ENCODE data around the gene SCAI. TPM values are rescaled to one million over a fixed set of nuclear protein-coding genes. Genes with fewer than 3 reads are reported as not detected.

The SCAI gene
- total and polyA plus RNA-seq, 9 of the 15 experiments (the other 6 are each of a cell fraction or from before 2014, with no cell fraction given): 0.70 to 12.4 (median 4.2) TPM

DNA sequence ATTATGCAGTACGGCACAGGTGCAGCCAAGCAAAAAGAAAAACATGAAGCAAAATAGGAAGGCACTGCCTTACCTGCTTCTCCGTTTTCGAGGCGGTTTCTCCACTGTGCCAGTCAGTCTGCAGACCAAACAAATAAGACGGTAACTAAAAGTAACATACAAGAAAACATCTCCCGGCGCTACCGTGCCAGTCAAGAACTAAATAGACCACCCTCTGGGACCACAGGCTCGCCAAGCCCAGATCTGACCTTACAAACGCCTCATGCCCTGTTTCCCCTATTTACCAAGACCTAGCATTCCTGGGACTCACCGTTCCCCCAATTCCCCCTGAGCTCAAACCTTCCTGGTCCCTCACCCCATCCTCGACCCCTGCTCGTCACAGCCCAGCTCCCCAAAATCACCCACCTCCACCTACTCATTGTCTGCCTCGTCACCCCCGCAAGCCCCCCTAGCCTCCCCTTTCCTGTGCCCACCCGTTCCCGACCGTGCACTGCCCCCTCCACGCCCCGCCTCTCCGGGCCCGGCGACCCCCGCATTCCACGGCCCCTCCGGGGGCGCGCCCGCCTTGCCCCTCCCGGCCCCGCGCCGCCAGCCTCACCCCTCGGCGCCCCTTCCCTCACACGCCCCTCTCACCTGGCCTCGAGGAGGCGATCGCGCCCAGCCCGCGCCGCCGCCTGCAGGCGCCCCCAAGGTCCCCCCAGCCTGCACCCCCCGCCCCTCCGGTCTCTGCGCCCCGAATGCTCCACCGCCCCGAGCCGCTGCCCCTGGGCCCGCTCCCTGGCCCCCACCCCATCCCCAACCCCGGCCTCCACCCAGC is 560 bp downstream of the SCAI start (continued):
- TF ChIP-seq, protein P1, sequence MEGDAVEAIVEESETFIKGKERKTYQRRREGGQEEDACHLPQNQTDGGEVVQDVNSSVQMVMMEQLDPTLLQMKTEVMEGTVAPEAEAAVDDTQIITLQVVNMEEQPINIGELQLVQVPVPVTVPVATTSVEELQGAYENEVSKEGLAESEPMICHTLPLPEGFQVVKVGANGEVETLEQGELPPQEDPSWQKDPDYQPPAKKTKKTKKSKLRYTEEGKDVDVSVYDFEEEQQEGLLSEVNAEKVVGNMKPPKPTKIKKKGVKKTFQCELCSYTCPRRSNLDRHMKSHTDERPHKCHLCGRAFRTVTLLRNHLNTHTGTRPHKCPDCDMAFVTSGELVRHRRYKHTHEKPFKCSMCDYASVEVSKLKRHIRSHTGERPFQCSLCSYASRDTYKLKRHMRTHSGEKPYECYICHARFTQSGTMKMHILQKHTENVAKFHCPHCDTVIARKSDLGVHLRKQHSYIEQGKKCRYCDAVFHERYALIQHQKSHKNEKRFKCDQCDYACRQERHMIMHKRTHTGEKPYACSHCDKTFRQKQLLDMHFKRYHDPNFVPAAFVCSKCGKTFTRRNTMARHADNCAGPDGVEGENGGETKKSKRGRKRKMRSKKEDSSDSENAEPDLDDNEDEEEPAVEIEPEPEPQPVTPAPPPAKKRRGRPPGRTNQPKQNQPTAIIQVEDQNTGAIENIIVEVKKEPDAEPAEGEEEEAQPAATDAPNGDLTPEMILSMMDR (IDR thresholded peaks at IDR 0.05 in 2 of 3, conservative IDR thresholded peaks at IDR 0.05 in 1 of 3; ENCODE audit: insufficient read depth in 2 of 3, low read depth in 1 of 3, low read length in 3 of 3): peak in 1 of 3 experiments; percentile 24; a peak in 1 of 6 replicates
- TF ChIP-seq, protein P2, sequence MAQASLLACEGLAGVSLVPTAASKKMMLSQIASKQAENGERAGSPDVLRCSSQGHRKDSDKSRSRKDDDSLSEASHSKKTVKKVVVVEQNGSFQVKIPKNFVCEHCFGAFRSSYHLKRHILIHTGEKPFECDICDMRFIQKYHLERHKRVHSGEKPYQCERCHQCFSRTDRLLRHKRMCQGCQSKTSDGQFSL (CRISPR knock-in tag; IDR thresholded peaks at IDR 0.05): no peak
- TF ChIP-seq, protein P2 (tag; IDR thresholded peaks at IDR 0.05): no peak
- TF ChIP-seq EGR1 (conservative IDR thresholded peaks at IDR 0.05) (0 out of 2 replicates have a peak, but pooled peaks have one; percentile 13), ZNF316 (IDR thresholded peaks at IDR 0.05) (no peak), SMARCA4 (IDR thresholded peaks at IDR 0.05) (no peak), PHF20 (IDR thresholded peaks at IDR 0.05; ENCODE audit: partially characterized antibody) (no peak), GABPB2 (CRISPR knock-in tag; conservative IDR thresholded peaks at IDR 0.05) (no peak), ATF7 (IDR thresholded peaks at IDR 0.05) (no peak), ZNF707 (CRISPR knock-in tag; conservative IDR thresholded peaks at IDR 0.05) (no peak), EHMT2 (IDR thresholded peaks at IDR 0.05) (no peak), FOXK2 (conservative IDR thresholded peaks at IDR 0.05 in 1 of 2, IDR thresholded peaks at IDR 0.05 in 1 of 2; ENCODE audit: low read depth in 2 of 2) (no peak), MEF2A (IDR thresholded peaks at IDR 0.05; ENCODE audit: control insufficient read depth, low read depth, low read length) (no peak), ILF3 (IDR thresholded peaks at IDR 0.05; ENCODE audit: borderline replicate concordance) (no peak), CHD1 (IDR thresholded peaks at IDR 0.05; ENCODE audit: low read length) (peak; percentile 61), ZBTB7A (IDR thresholded peaks at IDR 0.05; ENCODE audit: borderline replicate concordance, control insufficient read depth, low read depth, low read length) (peak; percentile 91; the same call in 1 of the 2 replicates), PML (IDR thresholded peaks at IDR 0.05; ENCODE audit: low read length) (no peak), BMI1 (IDR thresholded peaks at IDR 0.05; ENCODE audit: low read length) (no peak), NR1H2 (CRISPR knock-in tag; IDR thresholded peaks at IDR 0.05) (no peak), ZNF165 (CRISPR knock-in tag; IDR thresholded peaks at IDR 0.05; ENCODE audit: borderline replicate concordance) (no peak)
- TF ChIP-seq, protein P3, sequence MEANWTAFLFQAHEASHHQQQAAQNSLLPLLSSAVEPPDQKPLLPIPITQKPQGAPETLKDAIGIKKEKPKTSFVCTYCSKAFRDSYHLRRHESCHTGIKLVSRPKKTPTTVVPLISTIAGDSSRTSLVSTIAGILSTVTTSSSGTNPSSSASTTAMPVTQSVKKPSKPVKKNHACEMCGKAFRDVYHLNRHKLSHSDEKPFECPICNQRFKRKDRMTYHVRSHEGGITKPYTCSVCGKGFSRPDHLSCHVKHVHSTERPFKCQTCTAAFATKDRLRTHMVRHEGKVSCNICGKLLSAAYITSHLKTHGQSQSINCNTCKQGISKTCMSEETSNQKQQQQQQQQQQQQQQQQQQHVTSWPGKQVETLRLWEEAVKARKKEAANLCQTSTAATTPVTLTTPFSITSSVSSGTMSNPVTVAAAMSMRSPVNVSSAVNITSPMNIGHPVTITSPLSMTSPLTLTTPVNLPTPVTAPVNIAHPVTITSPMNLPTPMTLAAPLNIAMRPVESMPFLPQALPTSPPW (CRISPR knock-in tag; IDR thresholded peaks at IDR 0.05): no peak; the same call in 1 of the 2 replicates
- TF ChIP-seq, protein P4, sequence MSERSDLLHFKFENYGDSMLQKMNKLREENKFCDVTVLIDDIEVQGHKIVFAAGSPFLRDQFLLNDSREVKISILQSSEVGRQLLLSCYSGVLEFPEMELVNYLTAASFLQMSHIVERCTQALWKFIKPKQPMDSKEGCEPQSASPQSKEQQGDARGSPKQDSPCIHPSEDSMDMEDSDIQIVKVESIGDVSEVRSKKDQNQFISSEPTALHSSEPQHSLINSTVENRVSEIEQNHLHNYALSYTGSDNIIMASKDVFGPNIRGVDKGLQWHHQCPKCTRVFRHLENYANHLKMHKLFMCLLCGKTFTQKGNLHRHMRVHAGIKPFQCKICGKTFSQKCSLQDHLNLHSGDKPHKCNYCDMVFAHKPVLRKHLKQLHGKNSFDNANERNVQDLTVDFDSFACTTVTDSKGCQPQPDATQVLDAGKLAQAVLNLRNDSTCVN (CRISPR knock-in tag; IDR thresholded peaks at IDR 0.05): no peak
- TF ChIP-seq, protein P5, sequence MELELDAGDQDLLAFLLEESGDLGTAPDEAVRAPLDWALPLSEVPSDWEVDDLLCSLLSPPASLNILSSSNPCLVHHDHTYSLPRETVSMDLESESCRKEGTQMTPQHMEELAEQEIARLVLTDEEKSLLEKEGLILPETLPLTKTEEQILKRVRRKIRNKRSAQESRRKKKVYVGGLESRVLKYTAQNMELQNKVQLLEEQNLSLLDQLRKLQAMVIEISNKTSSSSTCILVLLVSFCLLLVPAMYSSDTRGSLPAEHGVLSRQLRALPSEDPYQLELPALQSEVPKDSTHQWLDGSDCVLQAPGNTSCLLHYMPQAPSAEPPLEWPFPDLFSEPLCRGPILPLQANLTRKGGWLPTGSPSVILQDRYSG (tag; conservative IDR thresholded peaks at IDR 0.05; ENCODE audit: low read depth): no peak

Data from K562 (cell line).